HK-2 (cell line): ENCODE results near the gene OR6F1.
"Not testable (repeated sequence)": the region's sequence is repeated elsewhere in the genome, so short reads cannot be mapped to it uniquely, and the experiment has no call there.

Source experiments
- DNase-seq: peaks from one replicate; pipeline ENCODE4 v3.0.0-alpha.2; 2018; ENCODE audit not compliant: unreplicated experiment

OR6F1 gene

GRCh38 chr1:247716546-247716945 lies at the start of gene OR6F1:
Gene OR6F1, minus strand, starts transcription at chr1:247716646. Its CDS starts 3,891 bp downstream, at chr1:247712755.
- DNase-seq: no peak

GRCh38 chr1:247760456-247760855 lies 44.0 kb upstream of the OR6F1 start, which contains the start of gene OR1C1:
Gene OR1C1, minus strand, starts transcription at chr1:247760556. Its CDS starts 2,150 bp downstream, at chr1:247758406.
- DNase-seq: no peak

GRCh38 chr1:247754311-247754710 lies 37.9 kb upstream of the OR6F1 start:
- DNase-seq: not testable (repeated sequence)

- no peak for DNase-seq
These were observed 33.4 kb upstream of the OR6F1 start for GRCh38 chr1:247749870-247750269.

GRCh38 chr1:247748041-247748440 lies 31.6 kb upstream of the OR6F1 start, which contains the start of gene OR14A2:
Gene OR14A2, minus strand, starts transcription at chr1:247748141.
- DNase-seq: no peak

- DNase-seq: no peak
These were observed 31.2 kb upstream of the OR6F1 start for GRCh38 chr1:247747616-247748015.

GRCh38 chr1:247746391-247746935 lies 30.0 kb upstream of the OR6F1 start:
- no peak for DNase-seq

GRCh38 chr1:247742215-247742760 lies 25.8 kb upstream of the OR6F1 start:
- not testable (repeated sequence) for DNase-seq

GRCh38 chr1:247741756-247742155 lies 25.3 kb upstream of the OR6F1 start:
- DNase-seq: no peak

GRCh38 chr1:247740721-247741120 lies 24.3 kb upstream of the OR6F1 start:
- no peak for DNase-seq

- no peak for DNase-seq
These were observed 21.9 kb upstream of the OR6F1 start, which contains the start of gene OR14K1 for GRCh38 chr1:247738315-247738714. Gene OR14K1, plus strand, starts transcription at chr1:247738615. Its CDS starts 0 bp downstream, at chr1:247738615.

- no peak for DNase-seq
These were observed 4.8 kb upstream of the OR6F1 start for GRCh38 chr1:247721222-247721621.

- DNase-seq: no peak
These were observed 2.7 kb downstream of the OR6F1 start for GRCh38 chr1:247713753-247714152.

- not testable (repeated sequence) for DNase-seq
These were observed 5.8 kb downstream of the OR6F1 start for GRCh38 chr1:247710681-247711080.

GRCh38 chr1:247701338-247701737 lies 15.1 kb downstream of the OR6F1 start:
- no peak for DNase-seq

- DNase-seq: peak; percentile 24
These were observed 35.1 kb downstream of the OR6F1 start for GRCh38 chr1:247681288-247681897.

- no peak for DNase-seq
These were observed 36.3 kb downstream of the OR6F1 start for GRCh38 chr1:247680171-247680570.

GRCh38 chr1:247679639-247680038 lies 36.8 kb downstream of the OR6F1 start, which contains the start of gene OR13G1:
Gene OR13G1, minus strand, starts transcription at chr1:247679739. Its CDS starts 6,698 bp downstream, at chr1:247673041.
- no peak for DNase-seq

- DNase-seq: no peak
These were observed 47.2 kb downstream of the OR6F1 start for GRCh38 chr1:247669225-247669624.
